ENCODE measurements around the gene MTUS2. TPM values are rescaled to one million over a fixed set of nuclear protein-coding genes. Genes with fewer than 3 reads are reported as not detected.

MTUS2 gene
- total and polyA plus RNA-seq, 10 donors, result 0.20 to 3.2 (median 0.85) TPM

GRCh38 chr13:28918030-28918429, 97.9 kb downstream of the MTUS2 start:
- Histone ChIP-seq H3K27me3 (replicated peaks in 1 of 7) (no peaks in the 10 kb centered on the region), H3K27ac (no peak overlapping the region), H3K36me3 (no peaks in the 10 kb centered on the region), H3K4me1 (no peaks in the 10 kb centered on the region), H3K9me3 (peaks cover 0 to 86% (median 54%) of the 10 kb centered on the region in 8 donors), H3K4me3 (no peak overlapping the region)
- no peak for DNase-seq
- TF ChIP-seq POLR2AphosphoS5 (IDR thresholded peaks at IDR 0.05) (no peak), POLR2A (IDR thresholded peaks at IDR 0.05) (no peak), CTCF (IDR thresholded peaks at IDR 0.05 in 8 of 11, conservative IDR thresholded peaks at IDR 0.05 in 3 of 11) (no peak)
- 91 to 97% (median 95%) methylated on average over 2 of the region's 2 CpGs for WGBS, 5 donors
- intact Hi-C loops (cut with DNase I; ENCODE audit: low total_unique reads), result no loop called here

GRCh38 chr13:28922341-28922740, 102.2 kb downstream of the MTUS2 start:
- Histone ChIP-seq H3K4me3 (no peak overlapping the region), H3K36me3 (no peaks in the 10 kb centered on the region), H3K27ac (no peak overlapping the region), H3K27me3 (replicated peaks in 1 of 7) (no peaks in the 10 kb centered on the region), H3K4me1 (no peaks in the 10 kb centered on the region), H3K9me3 (peaks cover 0 to 43% (median 19%) of the 10 kb centered on the region in 8 donors)
- TF ChIP-seq POLR2AphosphoS5 (IDR thresholded peaks at IDR 0.05) (no peak), CTCF (IDR thresholded peaks at IDR 0.05 in 8 of 11, conservative IDR thresholded peaks at IDR 0.05 in 3 of 11) (no peak), POLR2A (IDR thresholded peaks at IDR 0.05) (no peak)
- no peak for DNase-seq
- intact Hi-C loops (cut with DNase I; ENCODE audit: low total_unique reads), result no loop called here
- 60 to 82% (median 60%) methylated on average over 5 to 6 of the region's 6 CpGs for WGBS, 5 donors

DNA sequence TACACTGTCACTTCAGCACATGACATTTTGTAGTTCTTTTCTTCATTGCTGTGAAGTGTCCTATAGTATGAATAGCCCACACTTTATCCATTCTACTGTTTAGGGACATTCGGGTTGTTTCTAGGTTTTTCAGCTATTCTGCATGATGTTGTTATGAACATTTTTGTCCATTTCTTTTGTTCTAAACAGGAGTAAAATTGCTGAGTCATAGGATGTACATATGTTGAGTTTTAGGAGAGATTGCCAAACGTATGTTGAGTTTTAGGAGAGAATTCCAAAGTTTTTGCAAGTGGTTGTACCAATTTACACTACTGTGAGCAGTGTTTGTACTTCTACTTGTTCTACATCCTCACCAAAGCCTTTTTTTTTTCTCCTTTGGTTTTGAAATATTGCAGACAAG, 115.0 kb downstream of the MTUS2 start:
- Histone ChIP-seq H3K9me3 (peaks cover 0 to 4% (median 0%) of the 10 kb centered on the region in 8 donors), H3K27me3 (replicated peaks in 1 of 7) (no peaks in the 10 kb centered on the region), H3K4me3 (no peak overlapping the region), H3K27ac (no peak overlapping the region), H3K36me3 (no peaks in the 10 kb centered on the region), H3K4me1 (no peaks in the 10 kb centered on the region)
- 66 to 71% (median 69%) methylated on average over 2 of the region's 2 CpGs for WGBS, 5 donors
- DNase-seq, result no peak
- no peak for TF ChIP-seq CTCF (IDR thresholded peaks at IDR 0.05 in 8 of 11, conservative IDR thresholded peaks at IDR 0.05 in 3 of 11)
- no peak for TF ChIP-seq POLR2A (IDR thresholded peaks at IDR 0.05)
- no peak for TF ChIP-seq POLR2AphosphoS5 (IDR thresholded peaks at IDR 0.05)
- intact Hi-C loops (cut with DNase I; ENCODE audit: low total_unique reads), result no loop called here

- no peak overlapping the region for H3K27ac ChIP-seq
- WGBS, 5 donors, result 83 to 93% (median 90%) methylated on average over 2 of the region's 2 CpGs
These were observed 122.8 kb downstream of the MTUS2 start for GRCh38 chr13:28942906-28943305.

More at GRCh38 chr13:28942906-28943305, 122.8 kb downstream of the MTUS2 start:
- Histone ChIP-seq H3K36me3 (no peaks in the 10 kb centered on the region), H3K9me3 (no peaks in the 10 kb centered on the region), H3K4me3 (no peak overlapping the region), H3K4me1 (no peaks in the 10 kb centered on the region), H3K27me3 (replicated peaks in 1 of 7) (peaks cover 0 to 6% (median 0%) of the 10 kb centered on the region in 7 donors)
- TF ChIP-seq POLR2AphosphoS5 (IDR thresholded peaks at IDR 0.05) (no peak), CTCF (IDR thresholded peaks at IDR 0.05 in 8 of 11, conservative IDR thresholded peaks at IDR 0.05 in 3 of 11) (no peak), POLR2A (IDR thresholded peaks at IDR 0.05) (no peak)
- DNase-seq, result no peak
- intact Hi-C loops (cut with DNase I; ENCODE audit: low total_unique reads), result no loop called here
